NB4 (cell line): ENCODE data around the gene NFATC1.

Experiments
- TF ChIP-seq, protein P1 (sequence below): IDR thresholded peaks from one replicate; pipeline ENCODE4 v1.5.1; 2012; ENCODE audit warnings: low read depth, low read length
- TF ChIP-seq, protein P2 (sequence below): IDR thresholded peaks from 2 replicates; pipeline ENCODE4 v1.6.1; 2011; ENCODE audit warnings: low read depth, low read length

DNA sequence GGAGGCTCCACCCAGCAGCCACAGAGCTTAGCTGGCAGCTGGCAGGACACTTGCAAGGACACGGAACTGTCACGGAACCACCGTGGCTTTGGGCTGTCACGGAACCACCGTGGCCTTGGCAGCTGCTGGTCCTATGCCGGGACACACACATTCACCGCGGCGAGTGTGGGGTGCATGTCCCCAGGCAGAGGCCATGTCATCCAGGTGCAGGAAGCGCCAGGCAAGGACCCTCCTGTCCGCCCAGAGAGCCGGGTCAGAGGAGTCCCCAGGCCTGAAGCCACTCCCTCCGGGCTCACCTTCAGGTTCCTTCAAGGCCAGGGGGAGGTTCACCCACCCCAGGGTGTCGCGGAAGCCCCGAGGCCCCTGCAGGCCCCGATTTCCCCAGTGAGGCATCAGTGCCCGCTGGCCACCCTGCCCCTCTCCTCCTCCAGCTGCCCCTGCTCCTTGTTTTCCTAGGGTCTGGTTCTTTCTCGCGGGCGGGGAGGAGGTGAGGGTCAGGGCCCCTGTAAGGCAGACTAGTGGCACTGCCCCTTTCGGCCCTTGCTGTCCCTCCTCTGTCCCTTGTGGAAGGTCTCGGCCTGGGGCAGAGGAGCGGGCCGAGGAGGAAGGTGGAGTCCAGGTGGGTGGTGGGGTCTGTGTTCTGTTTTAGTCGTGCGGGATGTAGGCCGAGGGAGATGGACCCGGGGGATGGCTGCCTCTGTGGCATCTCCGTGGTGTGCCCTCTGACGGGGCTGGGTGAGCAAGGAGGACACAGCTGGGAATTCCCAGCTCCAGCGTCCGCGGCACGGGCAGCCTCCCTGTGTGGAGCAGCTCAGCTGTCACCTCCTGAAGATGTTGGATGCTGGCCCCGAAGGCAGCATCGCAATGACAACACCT lies 60.6 kb downstream of the NFATC1 start:
- TF ChIP-seq, protein P1, sequence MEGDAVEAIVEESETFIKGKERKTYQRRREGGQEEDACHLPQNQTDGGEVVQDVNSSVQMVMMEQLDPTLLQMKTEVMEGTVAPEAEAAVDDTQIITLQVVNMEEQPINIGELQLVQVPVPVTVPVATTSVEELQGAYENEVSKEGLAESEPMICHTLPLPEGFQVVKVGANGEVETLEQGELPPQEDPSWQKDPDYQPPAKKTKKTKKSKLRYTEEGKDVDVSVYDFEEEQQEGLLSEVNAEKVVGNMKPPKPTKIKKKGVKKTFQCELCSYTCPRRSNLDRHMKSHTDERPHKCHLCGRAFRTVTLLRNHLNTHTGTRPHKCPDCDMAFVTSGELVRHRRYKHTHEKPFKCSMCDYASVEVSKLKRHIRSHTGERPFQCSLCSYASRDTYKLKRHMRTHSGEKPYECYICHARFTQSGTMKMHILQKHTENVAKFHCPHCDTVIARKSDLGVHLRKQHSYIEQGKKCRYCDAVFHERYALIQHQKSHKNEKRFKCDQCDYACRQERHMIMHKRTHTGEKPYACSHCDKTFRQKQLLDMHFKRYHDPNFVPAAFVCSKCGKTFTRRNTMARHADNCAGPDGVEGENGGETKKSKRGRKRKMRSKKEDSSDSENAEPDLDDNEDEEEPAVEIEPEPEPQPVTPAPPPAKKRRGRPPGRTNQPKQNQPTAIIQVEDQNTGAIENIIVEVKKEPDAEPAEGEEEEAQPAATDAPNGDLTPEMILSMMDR = no peak
- TF ChIP-seq, protein P2, sequence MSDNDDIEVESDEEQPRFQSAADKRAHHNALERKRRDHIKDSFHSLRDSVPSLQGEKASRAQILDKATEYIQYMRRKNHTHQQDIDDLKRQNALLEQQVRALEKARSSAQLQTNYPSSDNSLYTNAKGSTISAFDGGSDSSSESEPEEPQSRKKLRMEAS = no peak
